NOMO-1 (cell line): Measurements from ENCODE around the gene FRAS1.
"Not testable (repeated sequence)": the region's sequence is repeated elsewhere in the genome, so short reads cannot be mapped to it uniquely, and the experiment has no call there.

ENCODE experiments used
- DNase-seq, 2 experiments: peaks; one replicate each; lab custom pipeline; 2025; ENCODE audit not compliant: unreplicated experiment in 2 of 2; lab: John Stamatoyannopoulos, UW

Gene FRAS1

GRCh38 chr4:78532046-78532445, 474.9 kb downstream of the FRAS1 start:
- no peak for DNase-seq

- DNase-seq = no peak
Measured at GRCh38 chr4:78533854-78534253, 476.7 kb downstream of the FRAS1 start.

GRCh38 chr4:78534286-78534955, 477.3 kb downstream of the FRAS1 start:
- no peak for DNase-seq

GRCh38 chr4:78542373-78542772, 485.2 kb downstream of the FRAS1 start:
- DNase-seq = no peak

GRCh38 chr4:78543424-78544125, 486.5 kb downstream of the FRAS1 start:
- DNase-seq = no peak

DNA sequence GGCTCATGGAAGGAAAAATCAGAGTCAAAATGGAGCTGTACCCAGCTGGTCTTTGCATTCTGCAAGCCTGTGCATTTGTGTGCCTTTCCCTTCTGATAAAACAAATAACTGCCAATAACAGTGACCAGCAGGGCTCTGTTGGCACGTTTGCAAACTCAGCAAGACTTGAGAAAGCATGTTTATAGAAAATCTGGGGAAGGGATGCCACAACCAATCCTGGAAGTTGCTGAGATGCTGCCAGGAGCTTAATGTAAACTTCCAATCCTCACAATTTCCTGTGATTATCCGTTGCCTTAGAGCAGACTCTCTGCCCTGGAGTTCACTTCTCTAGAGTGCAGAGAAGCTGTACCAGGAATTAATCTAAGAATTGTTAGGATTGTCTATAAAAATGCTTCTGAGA, 487.6 kb downstream of the FRAS1 start:
- no peak for DNase-seq

- DNase-seq = no peak
Measured at GRCh38 chr4:78545275-78546246, 488.4 kb downstream of the FRAS1 start.

GRCh38 chr4:78547899-78548298, 490.8 kb downstream of the FRAS1 start:
- not testable (repeated sequence) for DNase-seq

- not testable (repeated sequence) for DNase-seq
Measured at GRCh38 chr4:78548889-78549288, 491.8 kb downstream of the FRAS1 start.

- DNase-seq = no peak
Measured at GRCh38 chr4:78551420-78552351, 494.6 kb downstream of the FRAS1 start, which contains the start of gene ANXA3. Gene ANXA3, plus strand, starts transcription at chr4:78551770. Its CDS starts 2,704 bp downstream, at chr4:78554474.

DNA sequence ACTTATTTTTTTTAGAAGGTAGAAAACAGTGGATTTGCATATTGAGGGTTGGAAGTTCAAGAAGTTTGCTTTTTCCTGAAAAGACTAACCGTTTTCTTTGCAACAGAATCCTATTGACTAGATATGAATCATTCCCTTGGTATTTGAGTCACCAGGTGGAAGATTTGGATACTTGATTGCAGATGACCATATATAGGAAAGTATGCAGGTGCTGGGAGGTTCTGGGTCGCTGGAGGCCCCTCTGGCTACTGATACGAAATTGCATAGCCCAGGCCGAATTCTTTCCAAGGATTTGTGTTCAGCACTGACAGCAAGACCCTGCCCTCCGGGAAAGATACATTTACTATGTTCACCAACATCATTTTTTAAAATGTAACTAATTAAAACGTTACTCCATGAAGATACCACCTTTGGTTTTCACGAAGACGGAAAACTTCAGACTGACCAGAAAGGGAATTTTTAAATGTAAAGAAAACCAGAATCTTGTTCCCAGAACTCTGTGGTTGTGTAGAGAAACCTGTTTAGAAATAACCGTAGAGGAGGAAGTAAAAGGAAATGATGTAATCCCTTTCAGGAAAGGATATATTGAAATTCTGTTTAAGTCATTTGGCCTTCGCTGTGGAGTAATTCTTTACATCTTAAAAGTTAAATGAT, 495.4 kb downstream of the FRAS1 start:
- DNase-seq = peak in 1 of 2 experiments; percentile 66

DNA sequence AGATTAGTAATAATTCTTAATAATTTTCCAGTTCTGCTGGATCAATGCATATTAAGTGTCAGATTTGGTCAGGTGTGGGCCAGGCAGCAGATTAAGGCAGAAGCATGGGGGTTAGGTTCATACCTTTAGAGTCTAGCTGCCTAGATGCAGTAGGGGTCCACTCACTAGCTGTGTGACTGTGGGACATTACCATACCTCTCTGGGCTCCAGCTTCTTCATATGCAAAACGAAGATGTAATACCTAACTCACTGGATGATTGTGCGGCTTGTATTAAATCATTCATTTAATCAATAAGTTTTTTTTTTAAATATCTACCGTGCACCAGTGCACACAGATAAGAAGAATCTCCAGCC, 495.9 kb downstream of the FRAS1 start:
- DNase-seq = no peak

DNA sequence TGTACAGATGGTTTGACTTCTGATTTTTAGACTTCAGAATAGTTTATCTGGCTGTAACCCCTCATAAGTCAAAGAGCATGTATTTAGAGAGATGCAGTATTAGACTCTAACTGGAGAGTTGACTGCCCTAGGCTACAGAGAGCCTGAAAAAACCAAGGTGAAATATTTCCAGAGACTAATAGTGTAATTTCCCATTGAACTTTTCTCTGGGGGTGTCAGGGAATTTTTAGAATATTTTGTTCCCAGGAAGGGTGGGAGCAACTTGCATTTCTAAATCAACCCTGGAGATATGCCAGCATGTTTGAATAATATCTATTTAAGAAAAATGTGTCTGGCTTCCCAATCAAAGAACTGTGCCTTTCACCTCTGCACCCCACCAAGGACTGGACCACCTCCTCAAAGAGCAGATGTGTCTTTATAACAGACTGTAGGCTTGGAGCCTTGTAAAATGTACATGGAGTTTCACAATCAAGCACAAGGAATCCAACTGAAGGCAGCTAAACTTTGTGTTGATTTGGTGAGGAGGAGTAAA, 496.5 kb downstream of the FRAS1 start:
- DNase-seq = no peak

GRCh38 chr4:78556665-78557064, 499.5 kb downstream of the FRAS1 start:
- no peak for DNase-seq

- DNase-seq = no peak
Measured at GRCh38 chr4:78557841-78558240, 500.7 kb downstream of the FRAS1 start.

- DNase-seq = no peak
Measured at GRCh38 chr4:78558410-78558809, 501.3 kb downstream of the FRAS1 start.

DNA sequence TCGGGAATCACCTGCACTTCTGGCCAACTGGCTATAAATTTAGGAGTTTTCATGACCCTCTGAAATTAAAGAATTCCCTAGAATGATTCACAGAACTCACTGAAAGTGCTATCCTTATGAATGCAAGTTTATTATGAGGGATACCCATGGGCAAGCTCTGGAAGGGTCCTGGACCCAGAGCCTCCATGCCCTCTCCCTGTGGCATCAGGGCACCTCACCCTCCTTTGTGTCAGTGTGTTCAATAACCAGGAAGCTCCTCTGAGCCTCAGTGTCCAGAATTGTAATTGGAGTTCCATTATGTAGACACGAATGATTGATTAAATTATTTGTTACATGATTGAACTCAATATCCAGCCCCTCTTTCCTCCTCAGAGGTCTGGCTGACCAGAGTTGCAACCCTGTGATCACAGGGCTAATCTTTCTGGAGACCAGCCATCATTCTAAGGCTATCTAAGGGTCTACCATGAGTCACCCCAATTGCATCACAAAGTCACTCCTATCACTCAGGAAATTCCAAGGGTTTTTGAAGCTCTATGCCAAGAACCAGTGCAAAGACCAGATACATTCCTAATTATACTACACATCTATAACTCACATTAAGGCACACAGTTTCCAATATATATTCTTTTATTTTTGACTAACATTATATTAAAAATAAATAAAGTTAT, 503.3 kb downstream of the FRAS1 start:
- DNase-seq = no peak

DNA sequence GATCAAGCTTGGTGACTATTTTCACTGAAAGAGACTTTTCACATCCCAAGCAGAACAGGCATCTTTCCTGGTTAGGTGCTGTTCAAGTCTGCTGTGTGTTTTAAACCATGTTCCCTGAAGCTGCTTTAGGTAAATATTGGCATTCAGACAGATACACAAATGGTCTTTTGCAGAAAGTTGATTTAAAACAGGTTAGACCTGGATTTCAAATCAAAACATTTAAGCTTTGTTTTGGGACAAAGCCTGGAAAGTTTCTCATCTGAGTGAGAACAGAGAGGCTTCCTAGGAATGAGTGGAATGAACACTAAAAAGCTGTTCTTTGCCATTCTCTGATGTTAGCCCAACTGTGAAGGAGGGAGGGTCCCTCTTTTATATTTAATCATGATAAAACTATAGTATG, 504.6 kb downstream of the FRAS1 start:
- no peak for DNase-seq

DNA sequence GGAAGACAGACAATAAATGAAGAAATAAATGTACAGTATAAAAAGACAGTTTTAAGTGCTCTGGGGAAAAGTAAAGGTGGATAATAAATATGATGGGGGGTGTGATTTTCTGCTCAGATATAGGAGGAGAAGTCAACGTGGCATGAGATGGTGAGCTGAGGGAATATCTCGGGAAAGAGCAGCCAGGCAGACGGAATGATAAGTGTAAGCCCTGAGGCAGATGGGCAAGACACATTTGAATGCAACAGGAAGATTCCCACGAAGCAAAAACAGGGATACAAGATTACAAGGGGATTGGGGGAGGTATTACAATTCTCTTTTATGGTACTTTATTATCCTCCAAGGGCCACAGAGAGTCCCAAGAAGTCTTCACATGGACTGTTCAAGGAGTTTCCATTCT, 505.6 kb downstream of the FRAS1 start:
- DNase-seq = no peak
